NCI-H2196 treated with DMSO at 0.1 percent for 48 hours (cell line): ENCODE results near the gene LIPC.

ENCODE experiments used
- DNase-seq: peaks from one replicate; lab custom pipeline; 2025; ENCODE audit not compliant: unreplicated experiment; lab: John Stamatoyannopoulos, UW

Gene LIPC

DNA sequence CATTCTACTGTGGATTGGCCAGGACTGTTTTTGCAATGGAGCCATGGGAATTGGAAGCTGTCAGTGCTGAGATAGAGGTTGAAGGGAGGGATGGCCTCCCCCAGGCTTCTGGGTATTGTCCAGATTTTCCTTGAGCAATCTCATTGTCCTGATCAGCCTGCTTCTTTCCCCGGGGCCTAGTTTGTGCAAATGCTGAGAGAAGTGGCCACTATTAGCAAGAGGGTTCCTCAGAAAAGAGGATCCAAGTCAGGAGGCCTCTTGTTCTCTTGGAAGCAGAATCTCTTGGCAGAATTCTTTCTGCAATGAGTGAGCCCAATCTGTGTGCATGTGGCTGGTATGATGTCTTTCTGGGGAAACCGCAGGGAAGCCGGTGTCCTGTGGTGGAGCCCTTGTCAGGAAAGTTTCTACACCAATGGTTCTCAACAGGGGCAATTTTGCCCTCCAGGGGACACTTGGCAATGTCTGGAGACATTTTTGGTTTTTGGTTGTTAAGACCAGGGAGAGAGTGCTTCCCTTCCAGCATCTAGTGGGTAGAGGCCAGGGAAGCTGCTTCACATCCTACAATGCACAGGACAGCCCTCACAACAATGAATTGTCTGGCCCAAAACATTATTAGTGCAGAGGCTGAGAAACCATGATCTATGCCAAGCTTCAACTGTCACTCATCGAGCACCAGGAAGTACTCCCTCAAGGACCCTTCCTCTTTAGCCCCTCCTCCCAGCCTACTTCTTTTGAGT is 2.0 kb downstream of the LIPC start:
- no peak for DNase-seq

DNA sequence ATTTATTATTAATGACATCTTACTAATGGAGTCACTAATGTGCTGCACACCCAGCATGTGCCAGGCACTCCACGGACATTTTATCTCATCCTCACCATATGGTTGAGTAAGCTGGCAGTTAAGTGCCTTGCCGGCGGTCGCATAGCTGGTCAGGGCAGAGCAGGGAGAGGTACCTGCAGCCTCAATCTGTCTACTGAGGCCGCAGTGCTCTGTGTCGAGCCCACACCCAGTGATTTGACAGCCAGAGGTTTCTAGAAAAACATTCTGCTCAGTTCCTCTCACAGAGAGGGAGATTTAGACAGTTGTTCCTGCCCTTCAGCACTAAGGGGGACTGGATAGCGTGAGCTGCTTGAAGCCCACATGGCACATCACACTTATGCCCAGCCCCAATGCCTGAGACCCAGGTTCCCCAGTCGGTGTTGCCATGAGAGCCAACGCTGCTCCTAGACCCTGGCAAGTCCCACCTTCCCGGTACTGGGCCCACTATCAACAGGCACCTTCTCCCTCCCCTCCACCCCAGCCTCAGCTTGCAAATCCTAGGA is 2.6 kb downstream of the LIPC start:
- no peak for DNase-seq

GRCh38 chr15:58436552-58436951 is 4.8 kb downstream of the LIPC start:
- no peak for DNase-seq

- DNase-seq = no peak
Observed at GRCh38 chr15:58437531-58438105, 5.8 kb downstream of the LIPC start.

- DNase-seq = no peak
Observed at GRCh38 chr15:58438111-58438510, 6.3 kb downstream of the LIPC start.

DNA sequence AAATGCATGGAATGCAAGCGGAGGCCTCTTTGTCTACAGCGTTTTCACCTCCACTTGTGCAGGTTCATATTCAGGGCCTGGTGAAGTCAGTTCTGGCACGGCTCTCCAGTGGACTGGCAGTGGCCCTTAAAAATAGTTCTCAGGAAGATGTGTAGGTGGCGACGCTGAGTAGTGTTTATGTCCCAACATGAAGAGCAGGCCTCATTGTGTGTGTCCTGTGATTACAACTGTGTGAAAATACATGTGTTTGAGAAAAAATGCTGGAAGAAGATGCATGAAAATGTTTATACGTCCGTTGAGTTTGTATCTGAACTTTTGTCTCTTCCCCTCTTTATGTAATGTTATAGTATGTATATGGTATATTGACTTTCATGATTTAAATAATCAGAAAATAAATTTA is 7.2 kb downstream of the LIPC start:
- DNase-seq = peak; percentile 43

DNA sequence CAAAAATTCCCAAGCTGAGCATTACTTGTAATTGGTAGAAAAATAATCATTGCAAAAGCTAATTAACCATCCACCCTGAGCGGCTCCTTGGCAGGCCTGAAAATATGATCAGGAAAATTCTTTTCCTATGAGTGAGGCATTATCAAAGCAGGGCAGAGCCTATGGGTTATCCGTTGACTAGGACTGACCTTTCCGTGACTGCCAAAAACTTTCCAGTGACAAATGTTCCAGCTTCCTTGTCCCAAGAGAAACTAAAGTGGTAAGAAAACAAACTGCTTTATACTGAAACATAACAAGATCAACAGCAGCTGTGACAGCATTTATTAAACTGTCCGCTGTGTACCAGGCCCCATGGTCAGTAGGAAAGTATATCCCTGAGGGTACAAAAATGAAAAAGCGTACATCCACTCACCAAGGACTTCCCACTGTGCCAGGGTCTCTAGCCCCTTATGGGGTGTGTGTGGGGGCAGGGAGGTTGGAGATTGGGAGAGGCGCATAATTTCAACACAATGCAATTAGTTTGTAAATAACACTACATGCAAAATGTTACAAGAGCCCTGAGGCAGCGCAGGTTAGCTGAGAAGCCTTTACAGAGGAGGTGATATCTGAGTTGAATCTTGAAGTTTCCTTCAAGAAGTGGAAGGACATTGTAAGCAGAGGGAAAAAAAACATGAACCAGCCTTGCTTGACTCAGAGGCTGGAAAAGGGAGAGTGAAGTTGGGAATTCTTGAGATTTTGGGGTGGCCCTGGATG is 8.5 kb downstream of the LIPC start:
- DNase-seq = no peak

- no peak for DNase-seq
Observed at GRCh38 chr15:58440922-58441321, 9.1 kb downstream of the LIPC start.

DNA sequence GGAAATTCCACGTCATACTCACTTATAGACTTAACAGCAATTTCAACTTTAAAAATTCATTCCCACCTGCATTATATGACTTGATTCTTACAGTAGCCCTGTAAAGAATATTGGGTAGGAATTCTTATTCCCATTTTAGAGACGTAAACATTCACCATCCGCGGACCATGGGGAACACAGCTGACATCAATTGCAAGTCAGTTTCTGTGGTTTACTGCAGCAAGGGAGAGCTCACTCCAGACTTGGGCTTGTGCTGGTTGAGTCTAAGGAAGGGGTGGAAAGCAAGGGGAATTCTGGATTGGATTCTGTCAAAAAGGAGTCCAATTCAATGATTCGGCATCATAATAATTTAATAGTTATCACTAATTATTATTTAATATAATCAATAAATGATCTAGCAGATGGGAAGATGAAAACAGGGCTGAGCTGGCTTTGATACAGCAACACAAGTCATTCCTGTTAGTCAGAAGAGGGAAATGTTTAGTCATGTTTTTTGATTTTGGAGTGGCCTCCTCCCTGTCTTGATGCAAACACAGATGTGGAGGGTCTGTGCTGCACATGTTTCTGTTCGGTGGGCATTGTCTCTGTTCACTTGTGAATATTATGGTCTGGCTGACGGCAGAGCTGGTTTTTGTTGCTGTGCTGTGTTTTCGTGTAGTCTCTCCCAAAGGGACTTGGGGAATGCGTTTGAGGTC is 9.7 kb downstream of the LIPC start:
- DNase-seq = no peak

DNA sequence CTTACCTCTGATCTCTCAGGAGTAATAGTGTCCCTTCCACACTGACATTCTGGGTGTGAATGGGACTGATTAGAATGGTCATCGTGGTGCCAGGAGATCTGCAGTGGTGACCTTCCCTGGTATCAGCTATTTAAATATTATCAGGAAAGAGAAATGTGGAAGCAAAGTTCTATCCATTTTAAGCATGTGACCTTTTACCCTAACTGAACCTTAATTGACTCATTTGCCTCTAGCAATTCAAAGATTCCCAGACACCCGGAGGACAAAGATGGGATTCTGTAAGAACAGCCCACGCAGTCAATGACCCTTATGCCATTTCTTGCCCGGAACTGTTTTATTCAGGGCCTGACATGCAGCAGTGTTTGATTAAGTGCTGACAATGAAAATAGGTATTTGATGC is 10.3 kb downstream of the LIPC start:
- DNase-seq = no peak

DNA sequence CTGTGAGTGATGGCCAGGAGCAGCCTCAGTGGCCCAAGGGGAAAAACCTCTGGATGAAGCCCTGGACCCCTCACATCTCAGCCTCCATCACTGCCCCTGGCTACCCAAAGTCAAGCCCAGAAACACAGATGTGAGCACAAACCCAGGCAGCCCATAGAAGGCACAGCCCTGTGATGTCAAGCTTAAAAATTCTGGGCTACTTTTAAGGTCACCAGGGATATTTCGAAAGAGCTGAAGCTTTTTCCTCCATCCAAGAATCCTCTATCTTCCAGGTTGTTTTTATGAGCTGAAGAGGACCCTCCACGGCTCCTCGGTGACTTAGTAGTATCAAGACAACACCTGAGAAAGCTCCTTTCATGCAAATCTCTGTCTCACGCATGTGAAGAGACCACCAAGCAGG is 11.5 kb downstream of the LIPC start:
- no peak for DNase-seq

DNA sequence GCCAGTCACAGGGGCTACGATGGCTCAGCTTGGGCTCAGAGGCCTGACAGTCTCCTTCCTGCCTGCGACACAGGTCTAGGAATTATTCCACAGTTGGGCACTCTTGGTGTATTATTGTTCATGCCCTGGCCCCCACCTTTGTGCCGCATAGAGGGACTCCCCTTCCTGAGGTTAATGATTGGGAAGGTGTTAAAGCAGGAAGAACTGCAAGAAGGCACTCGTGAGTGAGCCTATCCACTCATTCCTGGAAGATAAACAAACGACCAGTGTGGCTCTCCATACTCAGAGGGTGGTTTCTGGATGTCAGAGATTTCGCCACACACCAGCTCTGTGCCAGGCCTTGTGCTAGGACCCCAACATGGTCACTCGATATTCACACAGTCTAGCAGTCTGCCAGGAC is 12.3 kb downstream of the LIPC start:
- DNase-seq = no peak

- DNase-seq = no peak
Observed at GRCh38 chr15:58444658-58445332, 13.0 kb downstream of the LIPC start.

DNA sequence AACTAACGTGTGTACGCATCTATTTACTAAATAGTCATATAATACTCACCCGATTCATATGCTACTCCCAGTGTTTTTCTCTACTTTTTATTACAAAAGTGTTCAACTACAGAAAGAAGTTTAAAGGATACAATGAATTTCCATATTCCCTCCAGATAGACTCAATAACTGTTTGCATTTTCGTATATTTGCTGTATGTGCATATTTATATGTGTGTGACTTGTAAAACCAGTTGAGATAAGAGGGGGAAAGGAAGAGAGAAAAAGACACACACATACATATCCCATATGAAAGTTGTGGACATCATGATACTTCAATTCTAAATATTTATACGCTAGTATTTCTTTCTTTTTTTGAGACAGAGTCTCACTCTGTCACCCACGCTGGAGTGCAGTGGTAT is 14.1 kb downstream of the LIPC start:
- DNase-seq = no peak

DNA sequence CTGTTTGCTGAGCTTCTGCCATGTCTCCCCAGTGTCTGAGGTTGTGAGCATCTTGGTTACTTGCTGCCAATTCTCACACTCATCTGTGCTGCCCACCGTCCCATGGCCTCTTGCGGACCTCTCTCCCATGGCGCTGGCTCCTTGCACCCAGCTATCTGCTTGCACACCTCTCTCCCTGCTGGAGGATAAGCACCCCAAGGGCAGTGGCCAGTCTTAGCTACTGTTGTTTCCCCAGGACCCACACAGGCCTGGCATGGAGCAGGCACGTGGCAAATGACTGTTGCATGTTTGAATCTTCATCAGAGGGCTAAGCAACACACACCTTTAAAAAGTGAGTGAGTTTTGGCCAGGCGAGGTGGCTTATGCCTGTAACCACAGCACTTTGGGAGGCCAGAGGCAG is 14.7 kb downstream of the LIPC start:
- no peak for DNase-seq

DNA sequence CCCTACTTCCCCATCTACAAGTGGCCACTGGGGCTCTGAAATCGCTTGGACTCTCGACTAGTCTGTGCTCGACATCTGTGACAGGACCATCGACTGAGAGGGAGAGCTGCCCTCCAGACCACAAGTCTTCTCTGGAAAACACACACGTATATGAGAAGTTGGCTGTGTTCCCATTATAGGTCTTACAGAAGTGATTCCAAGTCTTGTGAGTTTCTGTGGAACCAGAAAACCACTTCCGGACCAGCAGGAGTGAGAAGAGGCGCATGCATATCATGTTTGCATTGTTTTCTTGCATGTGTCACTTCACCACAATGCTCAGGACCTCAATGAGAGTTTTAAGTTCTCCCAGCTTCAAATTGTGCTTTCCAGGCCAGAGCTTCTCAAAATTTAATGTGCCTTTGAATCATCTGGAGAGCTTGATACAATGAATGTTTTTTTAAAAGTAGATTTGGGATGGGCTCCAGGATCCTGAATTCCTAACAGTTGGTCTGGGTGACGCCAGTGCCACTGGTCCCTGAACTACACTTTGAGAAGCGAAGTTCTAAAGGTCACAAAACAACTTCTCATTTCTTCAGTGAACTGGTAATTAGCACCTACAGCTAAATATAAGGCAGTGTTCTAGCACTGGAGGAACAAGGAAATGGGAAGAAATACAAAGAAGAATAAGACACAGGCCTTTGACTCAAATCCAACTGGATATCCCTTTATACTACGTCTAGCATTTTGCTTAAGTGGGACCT is 15.7 kb downstream of the LIPC start:
- no peak for DNase-seq

GRCh38 chr15:58448331-58448730 is 16.5 kb downstream of the LIPC start:
- no peak for DNase-seq

- DNase-seq = no peak
Observed at GRCh38 chr15:58448906-58449305, 17.1 kb downstream of the LIPC start.

DNA sequence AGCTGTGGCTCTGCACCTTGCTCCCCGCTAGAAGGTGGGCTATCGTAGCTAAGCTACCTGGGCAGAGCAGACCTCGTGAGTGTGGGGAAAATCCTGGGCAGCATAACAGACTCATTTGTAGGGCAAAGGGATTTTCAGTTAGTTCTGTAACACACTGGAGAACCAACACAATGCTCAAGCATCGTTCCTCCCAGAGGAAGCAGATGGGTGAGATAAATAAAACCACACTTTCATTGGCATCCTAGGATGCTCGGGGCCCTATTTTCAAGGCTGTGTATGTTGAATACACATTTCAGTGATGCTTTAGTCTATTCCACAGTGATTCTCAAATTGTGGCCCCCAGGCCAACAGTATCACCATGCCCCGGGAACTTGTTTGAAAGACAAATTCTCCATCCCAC is 20.0 kb downstream of the LIPC start:
- DNase-seq = no peak

DNA sequence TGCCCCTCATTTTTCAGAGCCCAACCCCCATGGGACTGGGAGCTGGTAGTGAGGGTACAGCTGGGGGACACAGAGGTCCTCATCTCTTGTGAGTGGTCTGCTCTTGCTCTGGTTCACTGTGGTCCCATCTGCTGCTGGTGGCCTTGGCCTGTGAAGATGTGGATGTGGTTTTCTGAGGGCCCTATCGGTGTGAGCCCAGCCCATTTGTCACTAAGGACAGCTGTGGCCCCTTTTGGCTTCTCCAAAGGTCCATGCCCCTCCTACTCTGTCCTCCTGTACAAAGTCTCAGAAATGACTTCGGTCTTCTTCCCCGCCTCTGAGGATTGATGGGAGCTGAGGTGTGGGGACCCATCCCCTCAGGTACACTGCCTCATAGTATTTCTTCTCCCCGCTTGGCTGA is 21.0 kb downstream of the LIPC start:
- DNase-seq = no peak
